Kidney epithelial cell (primary cell): ENCODE data around the gene WNT4. TPM values are rescaled to one million over a fixed set of nuclear protein-coding genes. Genes with fewer than 3 reads are reported as not detected.

Experiments used
- DNase-seq: peaks from one replicate; pipeline ENCODE4 v3.0.0-alpha.2; 2010; ENCODE audit warnings: low read depth
- H3K27me3 ChIP-seq: 2 replicates; pipeline ENCODE4 v1.6.0; 2011; ENCODE audit warnings: low read length; ENCODE audit not compliant: control insufficient read depth, insufficient read depth
- H3K36me3 ChIP-seq: 2 replicates; pipeline ENCODE4 v1.5.1; 2011; ENCODE audit warnings: low read length; ENCODE audit not compliant: control insufficient read depth, insufficient read depth
- H3K4me3 ChIP-seq: 2 replicates; pipeline ENCODE4 v1.5.1; 2011; ENCODE audit warnings: low read depth, mild to moderate bottlenecking, control low read depth, low read length
- CTCF ChIP-seq: IDR thresholded peaks from 2 replicates; pipeline ENCODE4 v1.5.1; 2011; ENCODE audit warnings: mild to moderate bottlenecking, moderate library complexity, low read length, control low read depth, inconsistent platforms; ENCODE audit not compliant: insufficient read depth, poor library complexity, severe bottlenecking
- total RNA-seq: library from RNA; depleted of rRNA; stranded (reverse); fragments of >200 nt; gene quantifications from 2 replicates; pipeline ENCODE4 v1.2.3, GENCODE V29; 2015

Gene WNT4
- total RNA-seq, 1 donor from 2014 or later = 0.58 TPM

GRCh38 chr1:22139817-22140216 is 3.1 kb downstream of the WNT4 start:
- peaks cover 55% of the 10 kb centered on the region for H3K27me3 ChIP-seq
- no peaks in the 10 kb centered on the region for H3K36me3 ChIP-seq
- TF ChIP-seq CTCF = no peak
- H3K4me3 ChIP-seq = no peak overlapping the region
- no peak for DNase-seq

GRCh38 chr1:22139066-22139594 is 3.8 kb downstream of the WNT4 start:
- no peaks in the 10 kb centered on the region for H3K36me3 ChIP-seq
- H3K4me3 ChIP-seq = no peak overlapping the region
- H3K27me3 ChIP-seq = peaks cover 50% of the 10 kb centered on the region
- DNase-seq = no peak
- no peak for TF ChIP-seq CTCF

DNA sequence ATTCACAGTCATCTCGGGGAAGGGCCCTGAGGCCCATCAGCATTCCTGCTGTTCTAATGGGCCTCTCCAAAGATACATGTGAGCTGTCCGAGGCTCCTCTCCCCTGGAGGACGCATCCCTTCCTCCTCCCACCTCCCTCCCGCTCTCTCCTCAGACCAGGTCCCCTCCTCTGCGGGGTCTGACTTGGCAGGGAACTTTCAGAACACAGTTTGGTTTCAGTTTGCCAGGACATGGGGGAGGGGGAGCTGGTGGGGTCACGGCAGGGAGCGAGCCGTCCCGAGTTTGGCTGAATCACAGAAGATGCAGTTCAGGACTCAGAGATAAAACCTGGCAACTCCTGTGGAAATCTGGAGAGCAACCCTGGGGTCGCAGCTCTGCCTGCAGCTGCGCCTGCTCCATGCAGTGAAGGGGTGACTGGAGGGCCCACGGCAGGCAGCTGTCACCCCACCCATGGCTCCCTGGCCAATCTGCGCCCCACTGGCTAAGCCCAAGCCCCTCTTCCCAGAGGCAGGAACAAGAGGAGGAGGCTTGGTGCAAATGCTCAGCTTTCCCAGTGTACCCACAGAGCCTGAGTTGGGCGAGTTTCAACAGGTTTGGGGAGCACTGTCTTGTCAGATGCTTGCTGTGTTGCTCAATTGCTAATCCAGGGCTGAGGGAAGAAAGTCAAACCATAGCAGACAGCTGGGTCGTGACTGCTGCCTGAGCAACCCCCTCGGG is 5.7 kb downstream of the WNT4 start:
- peaks cover 42% of the 10 kb centered on the region for H3K27me3 ChIP-seq
- no peaks in the 10 kb centered on the region for H3K36me3 ChIP-seq
- no peak overlapping the region for H3K4me3 ChIP-seq
- no peak for TF ChIP-seq CTCF
- DNase-seq = no peak

DNA sequence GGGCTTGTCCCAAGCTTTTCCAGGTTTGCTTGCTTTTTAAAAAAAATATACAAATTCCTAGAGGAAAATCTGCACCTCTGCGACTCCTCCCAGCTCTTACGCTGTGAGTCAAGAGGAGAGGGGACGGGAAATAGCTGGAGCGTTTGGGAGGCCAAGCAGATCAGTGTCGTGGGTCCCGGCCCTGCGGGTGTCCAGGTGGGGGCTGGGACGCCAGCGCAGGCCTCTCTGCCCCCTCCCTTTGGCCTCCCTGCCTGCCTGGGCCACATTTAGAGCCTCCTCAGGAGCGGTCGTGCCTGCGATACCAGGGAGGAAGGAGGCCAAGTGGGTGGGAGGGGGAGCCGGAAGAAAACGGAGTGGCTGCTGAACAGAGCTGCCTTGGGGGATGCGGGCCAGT is 9.0 kb downstream of the WNT4 start:
- peaks cover 16% of the 10 kb centered on the region for H3K27me3 ChIP-seq
- DNase-seq = no peak
- H3K4me3 ChIP-seq = no peak overlapping the region
- no peaks in the 10 kb centered on the region for H3K36me3 ChIP-seq
- TF ChIP-seq CTCF = no peak

GRCh38 chr1:22133247-22133930 is 9.5 kb downstream of the WNT4 start:
- TF ChIP-seq CTCF = no peak

More at GRCh38 chr1:22133247-22133930, 9.5 kb downstream of the WNT4 start:
- Histone ChIP-seq H3K4me3 (no peak overlapping the region), H3K27me3 (peaks cover 11% of the 10 kb centered on the region), H3K36me3 (no peaks in the 10 kb centered on the region)
- no peak for DNase-seq
